ENCODE data around the gene EIF2AK3. TPM values are rescaled to one million over a fixed set of nuclear protein-coding genes. Genes with fewer than 3 reads are reported as not detected.

The EIF2AK3 gene
- polyA plus RNA-seq (2011; rRNA removed) (11.2 and 16.3 TPM in 2 replicates), polyA minus RNA-seq (2011; rRNA and poly(A)+ RNA removed) (11.3 and 18.1 TPM in 2 replicates)

DNA sequence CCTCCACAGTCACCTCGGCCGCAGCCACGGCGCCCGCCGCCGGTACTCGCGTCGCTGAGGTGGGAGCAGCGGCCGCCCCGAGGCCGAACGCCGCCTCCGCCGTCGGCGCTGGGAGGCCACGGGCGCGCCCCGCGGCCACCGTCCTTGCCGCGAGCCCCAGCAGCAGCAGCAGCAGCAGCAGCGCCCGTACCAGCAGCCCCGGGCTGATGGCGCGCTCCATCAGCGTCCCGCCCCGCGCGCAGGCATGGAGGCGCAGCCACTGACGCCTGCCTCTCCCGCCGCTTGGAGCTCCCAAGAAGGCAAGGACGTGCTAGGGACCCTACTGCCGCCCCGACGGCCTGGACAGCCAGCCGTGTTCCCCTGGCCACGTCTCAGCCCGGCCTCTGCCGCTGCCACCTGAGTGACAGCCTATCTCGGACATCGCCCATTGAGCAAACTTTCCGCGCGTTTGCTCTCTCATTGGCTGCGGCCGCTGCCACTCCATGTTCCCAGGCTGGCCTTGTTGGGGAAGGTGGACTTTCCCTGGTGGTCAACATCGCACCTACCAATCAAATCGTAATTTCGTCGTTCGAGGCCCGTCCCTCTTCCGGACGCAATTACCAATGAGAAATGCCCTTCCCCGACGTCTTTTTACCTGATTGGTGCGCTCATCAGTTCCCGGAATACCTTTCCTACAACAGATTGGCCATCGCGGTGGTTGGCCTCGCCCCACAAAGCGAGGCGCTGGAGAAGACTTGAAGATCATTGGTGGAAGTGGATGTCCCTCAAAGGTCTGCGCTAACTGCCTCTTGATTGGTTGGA is at the start of gene EIF2AK3:
Gene EIF2AK3, minus strand, starts transcription at position 410 of the 801 bp plus-strand sequence. Its CDS starts 190 bp downstream, at position 220.
- POLR2A ChIA-PET, result interaction anchor here (0.6 to 1.7 kb wide), 6 partner anchors 20 to 457 kb away, joined by 3 to 5 read pairs (median 4); partner anchors contain the start of gene THNSL2
- Histone ChIP-seq H3K27me3 (ENCODE audit: control insufficient read depth, insufficient read depth, low read length) (no peaks in the 10 kb centered on the region), H3K27ac (ENCODE audit: low read depth, low read length) (peak within 1 kb of the TSS; percentile 100), H3K9me3 (ENCODE audit: control insufficient read depth, insufficient read depth, low read length) (no peaks in the 10 kb centered on the region; the same call in 1 of the 2 replicates), H3K4me3 (ENCODE audit: low read depth, low read length) (peak within 1 kb of the TSS; percentile 99)
- DNase-seq (ENCODE audit: low read depth, low spot score), result peak; percentile 100
- CTCF ChIA-PET, result interaction anchor here (1.0 to 2.2 kb wide), 2 partner anchors 42 to 45 kb away, joined by 3 to 7 read pairs; no protein-coding TSS in a partner anchor
- TF ChIP-seq, protein P1, sequence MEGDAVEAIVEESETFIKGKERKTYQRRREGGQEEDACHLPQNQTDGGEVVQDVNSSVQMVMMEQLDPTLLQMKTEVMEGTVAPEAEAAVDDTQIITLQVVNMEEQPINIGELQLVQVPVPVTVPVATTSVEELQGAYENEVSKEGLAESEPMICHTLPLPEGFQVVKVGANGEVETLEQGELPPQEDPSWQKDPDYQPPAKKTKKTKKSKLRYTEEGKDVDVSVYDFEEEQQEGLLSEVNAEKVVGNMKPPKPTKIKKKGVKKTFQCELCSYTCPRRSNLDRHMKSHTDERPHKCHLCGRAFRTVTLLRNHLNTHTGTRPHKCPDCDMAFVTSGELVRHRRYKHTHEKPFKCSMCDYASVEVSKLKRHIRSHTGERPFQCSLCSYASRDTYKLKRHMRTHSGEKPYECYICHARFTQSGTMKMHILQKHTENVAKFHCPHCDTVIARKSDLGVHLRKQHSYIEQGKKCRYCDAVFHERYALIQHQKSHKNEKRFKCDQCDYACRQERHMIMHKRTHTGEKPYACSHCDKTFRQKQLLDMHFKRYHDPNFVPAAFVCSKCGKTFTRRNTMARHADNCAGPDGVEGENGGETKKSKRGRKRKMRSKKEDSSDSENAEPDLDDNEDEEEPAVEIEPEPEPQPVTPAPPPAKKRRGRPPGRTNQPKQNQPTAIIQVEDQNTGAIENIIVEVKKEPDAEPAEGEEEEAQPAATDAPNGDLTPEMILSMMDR (IDR thresholded peaks at IDR 0.05; ENCODE audit: low read depth, low read length), result no peak

DNA sequence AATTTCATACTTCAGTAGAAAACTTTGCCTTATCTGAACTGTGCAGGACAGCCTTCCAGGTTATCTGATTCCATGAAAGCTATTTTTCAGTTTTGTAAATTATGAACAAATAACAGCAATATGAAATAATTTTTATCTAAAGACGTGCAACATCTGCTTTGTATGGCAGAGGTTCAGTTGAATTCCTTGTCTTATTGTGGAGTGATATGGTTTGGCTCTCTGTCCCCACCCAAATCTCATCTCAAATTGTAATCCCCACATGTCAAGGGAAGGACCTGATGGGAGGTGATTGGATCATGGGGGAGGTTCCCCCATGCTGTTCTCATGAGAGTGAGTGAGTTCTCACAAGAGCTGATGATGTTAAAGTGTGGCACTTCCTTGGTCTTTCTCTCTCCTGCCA is 46.1 kb upstream of the EIF2AK3 start:
- POLR2A ChIA-PET, result interaction anchor here (0.7 kb wide), 1 partner anchor 66 kb away, joined by 4 read pairs; no protein-coding TSS in a partner anchor
- no peak overlapping the region for H3K4me3 ChIP-seq (ENCODE audit: low read depth, low read length)
- no peaks in the 10 kb centered on the region for H3K9me3 ChIP-seq (ENCODE audit: control insufficient read depth, insufficient read depth, low read length)
- H3K27me3 ChIP-seq (ENCODE audit: control insufficient read depth, insufficient read depth, low read length), result peaks cover 6% of the 10 kb centered on the region
- no peak for DNase-seq (ENCODE audit: low read depth, low spot score)
- CTCF ChIA-PET, result interaction anchor here (0.7 to 10.6 kb wide), 8 partner anchors 9 to 207 kb away, joined by 3 to 294 read pairs (median 20); no protein-coding TSS in a partner anchor
- no peak overlapping the region for H3K27ac ChIP-seq (ENCODE audit: low read depth, low read length)
- TF ChIP-seq, protein P1 (IDR thresholded peaks at IDR 0.05; ENCODE audit: low read depth, low read length), result no peak

DNA sequence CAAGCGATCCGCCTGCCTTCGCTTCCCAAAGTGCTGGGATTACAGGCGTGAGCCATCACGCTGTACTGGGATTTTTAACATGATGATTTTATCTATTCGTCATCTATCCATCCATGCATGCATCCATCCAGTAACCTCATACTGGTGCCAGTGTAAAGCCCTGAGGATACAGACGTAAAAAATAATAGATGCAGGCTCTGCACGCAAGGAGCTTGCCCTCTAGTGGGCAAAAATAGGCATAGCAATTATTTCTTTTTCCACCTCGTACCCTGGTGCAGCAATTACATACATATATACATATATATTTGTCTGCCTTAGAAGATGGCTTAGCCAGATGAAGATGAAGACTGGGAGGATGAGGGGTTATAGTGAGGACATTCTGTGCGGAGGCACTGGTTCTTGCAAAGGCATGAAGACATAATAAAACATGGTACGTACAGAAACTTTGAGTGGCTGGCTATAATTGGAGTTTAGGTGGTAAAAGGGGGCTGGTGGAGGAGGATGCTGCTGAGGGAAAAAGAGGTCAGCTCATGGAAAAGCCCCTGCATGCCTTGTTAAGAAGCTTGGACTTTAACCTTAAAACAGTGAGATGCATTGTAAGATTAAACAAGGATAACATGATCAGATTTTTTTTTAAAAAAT is 44.6 kb upstream of the EIF2AK3 start:
- Histone ChIP-seq H3K27ac (ENCODE audit: low read depth, low read length) (no peak overlapping the region), H3K9me3 (ENCODE audit: control insufficient read depth, insufficient read depth, low read length) (no peaks in the 10 kb centered on the region), H3K27me3 (ENCODE audit: control insufficient read depth, insufficient read depth, low read length) (peaks cover 12% of the 10 kb centered on the region), H3K4me3 (ENCODE audit: low read depth, low read length) (no peak overlapping the region)
- DNase-seq (ENCODE audit: low read depth, low spot score), result no peak
- CTCF ChIA-PET, result interaction anchor here (0.6 to 10.6 kb wide), 32 partner anchors 8 to 122 kb away, joined by 3 to 294 read pairs (median 4); partner anchors contain the start of gene EIF2AK3
- TF ChIP-seq, protein P1 (IDR thresholded peaks at IDR 0.05; ENCODE audit: low read depth, low read length), result peak; percentile 91
- POLR2A ChIA-PET, result no interaction called here

DNA sequence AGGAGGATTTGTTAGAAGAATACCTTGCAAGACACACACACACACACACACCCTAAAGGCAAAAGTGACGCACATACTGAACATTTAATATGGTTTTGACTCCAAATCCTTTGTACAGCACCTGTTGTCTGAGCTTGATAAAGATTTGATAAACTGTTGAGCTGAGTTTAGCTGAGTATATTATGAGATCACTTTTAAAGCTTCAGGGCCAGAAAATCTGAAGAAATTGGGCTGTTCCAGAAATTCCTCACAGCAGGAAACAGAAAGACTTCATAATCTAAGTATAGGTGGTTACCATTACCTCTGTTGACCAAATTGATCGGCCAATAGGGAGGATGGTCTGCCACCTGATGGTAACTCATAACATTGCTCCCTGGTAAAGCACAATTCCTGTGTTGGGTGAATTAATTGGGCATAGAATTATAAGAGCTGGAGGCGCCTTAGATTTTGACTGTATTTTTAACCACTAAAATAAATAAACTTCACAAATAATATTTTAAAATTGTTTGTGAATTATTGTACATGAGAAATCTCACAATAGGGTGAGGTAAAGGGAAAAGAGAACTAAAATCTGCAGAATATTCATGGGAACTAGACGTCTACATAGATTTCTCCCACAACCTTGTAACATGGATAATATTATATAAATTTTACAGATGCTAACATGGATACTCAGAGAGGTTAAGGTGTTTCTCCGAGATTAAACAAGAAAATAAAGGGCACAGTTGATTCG is 42.4 kb upstream of the EIF2AK3 start:
- CTCF ChIA-PET, result interaction anchor here (0.5 to 10.6 kb wide), 30 partner anchors 8 to 478 kb away, joined by 3 to 294 read pairs (median 4); no protein-coding TSS in a partner anchor
- DNase-seq (ENCODE audit: low read depth, low spot score), result no peak
- Histone ChIP-seq H3K27ac (ENCODE audit: low read depth, low read length) (no peak overlapping the region), H3K4me3 (ENCODE audit: low read depth, low read length) (no peak overlapping the region), H3K27me3 (ENCODE audit: control insufficient read depth, insufficient read depth, low read length) (peaks cover 9% of the 10 kb centered on the region), H3K9me3 (ENCODE audit: control insufficient read depth, insufficient read depth, low read length) (no peaks in the 10 kb centered on the region)
- POLR2A ChIA-PET, result interaction anchor here (0.6 kb wide), 1 partner anchor 79 kb away, joined by 3 read pairs; no protein-coding TSS in a partner anchor
- TF ChIP-seq, protein P1 (IDR thresholded peaks at IDR 0.05; ENCODE audit: low read depth, low read length), result peak; percentile 74
